ENCODE data around the gene GREB1.

- TF ChIP-seq CTCF (IDR thresholded peaks at IDR 0.05) = no peak
- no peak for TF ChIP-seq EP300 (IDR thresholded peaks at IDR 0.05)
- TF ChIP-seq POLR2A (IDR thresholded peaks at IDR 0.05) = no peak
Measured at GRCh38 chr2:11667194-11667593, 133.3 kb downstream of the GREB1 start.
